ENCODE data around the gene ZBTB32.

- TF ChIP-seq CTCF (IDR thresholded peaks at IDR 0.05 in 4 of 5, conservative IDR thresholded peaks at IDR 0.05 in 1 of 5) (no peak), POLR2A (IDR thresholded peaks at IDR 0.05) (no peak)
These were observed 16.3 kb downstream of the ZBTB32 start for GRCh38 chr19:35720648-35721047.
